ENCODE results near the gene EVI2B. TPM values are rescaled to one million over a fixed set of nuclear protein-coding genes. Genes with fewer than 3 reads are reported as not detected.
"Not testable (repeated sequence)": the region's sequence is repeated elsewhere in the genome, so short reads cannot be mapped to it uniquely, and the experiment has no call there.

The EVI2B gene
- total RNA-seq, 1 donor from 2014 or later, result 130 TPM

DNA sequence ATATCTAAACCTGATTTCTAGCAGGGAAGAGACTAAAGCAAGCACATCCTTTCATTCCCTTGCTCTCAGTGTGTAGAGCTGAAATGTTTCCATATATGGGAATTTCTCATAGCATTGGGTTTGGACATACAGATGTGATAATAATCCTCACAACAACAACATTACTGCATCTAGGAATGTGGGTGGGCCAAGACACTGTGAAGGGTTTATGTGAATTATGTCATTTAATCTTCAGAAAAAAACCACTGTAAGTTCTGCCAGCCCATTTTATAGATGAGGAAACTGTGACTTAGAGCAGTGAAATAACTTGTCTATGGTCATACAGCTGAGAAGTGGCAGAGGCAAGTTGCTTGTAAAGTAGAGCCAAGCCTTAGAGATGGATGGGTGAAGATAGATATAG, 22.0 kb downstream of the EVI2B start:
- Histone ChIP-seq H3K27ac (no peak overlapping the region), H3K4me3 (no peak overlapping the region), H3K4me1 (no peaks in the 10 kb centered on the region), H3K36me3 (no peaks in the 10 kb centered on the region), H3K9me3 (no peaks in the 10 kb centered on the region), H3K27me3 (ENCODE audit: low read depth) (no peaks in the 10 kb centered on the region)
- DNase-seq (no peak), ATAC-seq (no peak)
- TF ChIP-seq, protein P1, sequence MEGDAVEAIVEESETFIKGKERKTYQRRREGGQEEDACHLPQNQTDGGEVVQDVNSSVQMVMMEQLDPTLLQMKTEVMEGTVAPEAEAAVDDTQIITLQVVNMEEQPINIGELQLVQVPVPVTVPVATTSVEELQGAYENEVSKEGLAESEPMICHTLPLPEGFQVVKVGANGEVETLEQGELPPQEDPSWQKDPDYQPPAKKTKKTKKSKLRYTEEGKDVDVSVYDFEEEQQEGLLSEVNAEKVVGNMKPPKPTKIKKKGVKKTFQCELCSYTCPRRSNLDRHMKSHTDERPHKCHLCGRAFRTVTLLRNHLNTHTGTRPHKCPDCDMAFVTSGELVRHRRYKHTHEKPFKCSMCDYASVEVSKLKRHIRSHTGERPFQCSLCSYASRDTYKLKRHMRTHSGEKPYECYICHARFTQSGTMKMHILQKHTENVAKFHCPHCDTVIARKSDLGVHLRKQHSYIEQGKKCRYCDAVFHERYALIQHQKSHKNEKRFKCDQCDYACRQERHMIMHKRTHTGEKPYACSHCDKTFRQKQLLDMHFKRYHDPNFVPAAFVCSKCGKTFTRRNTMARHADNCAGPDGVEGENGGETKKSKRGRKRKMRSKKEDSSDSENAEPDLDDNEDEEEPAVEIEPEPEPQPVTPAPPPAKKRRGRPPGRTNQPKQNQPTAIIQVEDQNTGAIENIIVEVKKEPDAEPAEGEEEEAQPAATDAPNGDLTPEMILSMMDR (IDR thresholded peaks at IDR 0.05), result no peak
- intact Hi-C loops (cut with DNase I), result no loop called here

DNA sequence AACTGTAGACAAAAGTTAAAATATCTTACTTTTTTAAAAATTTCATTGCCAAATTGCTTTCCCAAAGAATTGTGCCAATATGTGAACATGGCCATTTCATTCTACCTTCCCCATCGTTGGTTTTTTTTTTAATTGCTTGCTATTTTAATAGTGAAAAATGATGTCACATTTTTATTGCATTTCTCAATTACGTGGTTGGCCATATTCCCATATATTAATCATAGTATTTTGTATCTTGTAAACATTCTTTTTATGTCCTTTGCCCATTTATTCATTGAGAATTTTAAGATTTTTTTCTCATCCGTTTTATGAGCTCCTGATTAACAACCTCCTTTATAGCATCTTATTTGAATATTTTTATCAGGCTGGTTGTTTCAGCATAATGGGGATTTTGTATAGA, 24.1 kb downstream of the EVI2B start:
- Histone ChIP-seq H3K27ac (no peak overlapping the region), H3K4me1 (no peaks in the 10 kb centered on the region), H3K36me3 (no peaks in the 10 kb centered on the region), H3K27me3 (ENCODE audit: low read depth) (no peaks in the 10 kb centered on the region), H3K4me3 (no peak overlapping the region), H3K9me3 (no peaks in the 10 kb centered on the region)
- TF ChIP-seq, protein P1 (IDR thresholded peaks at IDR 0.05), result no peak
- ATAC-seq, result no peak
- intact Hi-C loops (cut with DNase I), result no loop called here
- no peak for DNase-seq

GRCh38 chr17:31287932-31288331, 25.9 kb downstream of the EVI2B start:
- H3K4me1 ChIP-seq; H3K36me3 ChIP-seq; H3K27ac ChIP-seq; ATAC-seq; H3K27me3 ChIP-seq (ENCODE audit: low read depth); H3K9me3 ChIP-seq; DNase-seq; H3K4me3 ChIP-seq; intact Hi-C loops (cut with DNase I): not testable (repeated sequence)

- no peak for ATAC-seq
- no peaks in the 10 kb centered on the region for H3K9me3 ChIP-seq
- H3K36me3 ChIP-seq, result no peaks in the 10 kb centered on the region
- intact Hi-C loops (cut with DNase I), result no loop called here
- TF ChIP-seq, protein P1 (IDR thresholded peaks at IDR 0.05), result no peak
- no peak overlapping the region for H3K4me3 ChIP-seq
- no peaks in the 10 kb centered on the region for H3K27me3 ChIP-seq (ENCODE audit: low read depth)
- no peak for DNase-seq
- H3K4me1 ChIP-seq, result no peaks in the 10 kb centered on the region
- no peak overlapping the region for H3K27ac ChIP-seq
These were observed 27.3 kb downstream of the EVI2B start for GRCh38 chr17:31286587-31286986.

DNA sequence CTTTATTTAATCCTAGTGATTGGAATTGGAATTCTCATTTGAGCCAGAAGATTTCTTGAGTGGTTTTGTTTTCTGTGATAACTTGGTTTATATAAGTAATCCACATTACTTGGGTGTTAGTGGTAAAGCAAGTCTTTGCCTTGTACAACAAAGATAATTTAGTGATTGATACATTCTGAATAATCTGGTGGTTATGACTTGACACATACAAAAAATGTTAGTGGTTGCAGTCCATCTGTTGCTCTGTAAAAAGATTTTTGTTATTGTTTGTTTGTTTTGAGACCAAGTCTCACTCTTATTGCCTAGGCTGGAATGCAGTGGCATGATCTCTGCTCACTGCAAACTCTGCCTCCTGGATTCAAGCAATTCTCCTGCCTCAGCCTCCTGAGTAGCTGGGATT, 30.0 kb downstream of the EVI2B start:
- TF ChIP-seq, protein P1 (IDR thresholded peaks at IDR 0.05), result no peak
- Histone ChIP-seq H3K9me3 (no peaks in the 10 kb centered on the region), H3K4me1 (no peaks in the 10 kb centered on the region), H3K27me3 (ENCODE audit: low read depth) (no peaks in the 10 kb centered on the region), H3K27ac (no peak overlapping the region), H3K36me3 (peaks cover 9% of the 10 kb centered on the region), H3K4me3 (no peak overlapping the region)
- ATAC-seq (no peak), DNase-seq (no peak)
- intact Hi-C loops (cut with DNase I), result no loop called here

GRCh38 chr17:31281061-31281460, 32.8 kb downstream of the EVI2B start:
- intact Hi-C loops (cut with DNase I), result no loop called here
- Histone ChIP-seq H3K27me3 (ENCODE audit: low read depth) (no peaks in the 10 kb centered on the region), H3K27ac (no peak overlapping the region), H3K9me3 (no peaks in the 10 kb centered on the region), H3K4me3 (no peak overlapping the region), H3K4me1 (no peaks in the 10 kb centered on the region), H3K36me3 (peaks cover 23% of the 10 kb centered on the region)
- ATAC-seq (no peak), DNase-seq (no peak)
- TF ChIP-seq, protein P1 (IDR thresholded peaks at IDR 0.05), result no peak
